Epithelial cell of esophagus (primary cell): ENCODE measurements around the gene TMEM38A.

ENCODE experiments used
- DNase-seq: peaks from one replicate; pipeline ENCODE4 v3.0.0; 2010; ENCODE audit warnings: low read depth
- H3K4me3 ChIP-seq: 2 replicates; pipeline ENCODE4 v1.5.1; 2011; ENCODE audit warnings: mild to moderate bottlenecking, low read length, control low read depth
- CTCF ChIP-seq: IDR thresholded peaks from 2 replicates; pipeline ENCODE4 v1.5.1; 2011; ENCODE audit warnings: low read depth, mild to moderate bottlenecking, low read length, control low read depth, inconsistent platforms; ENCODE audit not compliant: insufficient read depth; ENCODE audit errors: missing control alignments

TMEM38A gene

GRCh38 chr19:16631465-16631864 is 29.5 kb upstream of the TMEM38A start:
- DNase-seq = no peak
- no peak for TF ChIP-seq CTCF
- H3K4me3 ChIP-seq = no peak overlapping the region

GRCh38 chr19:16637535-16637934 is 23.4 kb upstream of the TMEM38A start:
- no peak for DNase-seq
- H3K4me3 ChIP-seq = no peak overlapping the region

GRCh38 chr19:16638666-16639065 is 22.3 kb upstream of the TMEM38A start:
- TF ChIP-seq CTCF = no peak
- DNase-seq = no peak
- no peak overlapping the region for H3K4me3 ChIP-seq

More at GRCh38 chr19:16637535-16637934, 23.4 kb upstream of the TMEM38A start:
- TF ChIP-seq CTCF = no peak

- no peak overlapping the region for H3K4me3 ChIP-seq
- no peak for DNase-seq
- no peak for TF ChIP-seq CTCF
Measured at GRCh38 chr19:16640951-16641350, 20.0 kb upstream of the TMEM38A start.

GRCh38 chr19:16641695-16642094 is 19.2 kb upstream of the TMEM38A start:
- no peak for TF ChIP-seq CTCF
- DNase-seq = no peak
- H3K4me3 ChIP-seq = no peak overlapping the region

GRCh38 chr19:16645140-16645539 is 15.8 kb upstream of the TMEM38A start:
- TF ChIP-seq CTCF = no peak
- no peak for DNase-seq
- H3K4me3 ChIP-seq = no peak overlapping the region

- no peak for TF ChIP-seq CTCF
- DNase-seq = no peak
- H3K4me3 ChIP-seq = no peak overlapping the region
Measured at GRCh38 chr19:16649734-16650133, 11.2 kb upstream of the TMEM38A start.
